HG03378 (cell line): Measurements from ENCODE around the gene CDC123.
"Not testable (repeated sequence)": the region's sequence is repeated elsewhere in the genome, so short reads cannot be mapped to it uniquely, and the experiment has no call there.

Source experiments
- ATAC-seq: cut with Tn5 transposase; IDR thresholded peaks from one replicate; pipeline ENCODE4 v1.9.1; 2021; ENCODE audit warnings: mild to moderate bottlenecking, moderate library complexity; ENCODE audit not compliant: unreplicated experiment

The CDC123 gene

GRCh38 chr10:12287772-12288171 lies 91.8 kb downstream of the CDC123 start:
- ATAC-seq = no peak

- ATAC-seq = not testable (repeated sequence)
Measured at GRCh38 chr10:12297784-12298183, 101.8 kb downstream of the CDC123 start.

DNA sequence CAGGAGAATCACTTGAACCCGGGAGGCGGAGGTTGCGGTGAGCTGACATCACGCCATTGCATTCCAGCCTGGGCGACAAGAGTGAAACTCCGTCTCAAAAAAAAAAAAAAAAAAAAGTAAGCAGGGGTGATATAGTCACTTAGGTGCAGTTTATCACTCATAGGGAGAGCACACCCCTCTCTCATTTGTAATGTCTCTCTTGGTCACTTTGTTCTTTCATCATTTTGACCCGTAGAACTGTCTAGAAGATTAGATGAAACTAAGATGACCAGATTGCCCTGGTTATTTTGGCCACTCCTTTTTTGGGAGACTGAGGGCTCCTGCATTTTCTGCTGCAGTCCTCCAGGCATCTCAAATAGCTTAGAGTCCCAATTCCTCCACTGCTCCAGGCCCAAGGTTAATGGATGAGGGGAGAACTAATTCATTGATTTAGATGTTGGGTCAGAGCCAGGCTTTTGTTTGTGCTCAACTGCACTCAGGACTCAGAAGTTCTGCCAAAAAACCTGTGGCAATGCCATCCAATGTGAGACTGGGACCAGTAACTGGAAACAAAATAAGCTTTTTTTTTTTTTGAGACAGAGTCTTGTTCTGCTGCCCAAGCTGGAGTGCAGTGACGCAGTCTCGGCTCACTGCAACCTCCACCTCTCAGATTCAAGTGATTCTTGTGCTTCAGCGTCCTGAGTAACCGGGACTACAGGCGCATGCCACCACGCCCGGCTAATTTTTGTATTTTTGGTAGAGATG lies 103.4 kb downstream of the CDC123 start:
- ATAC-seq = no peak
